ENCODE measurements around the gene RIPOR2. TPM values are rescaled to one million over a fixed set of nuclear protein-coding genes. Genes with fewer than 3 reads are reported as not detected.
A peak's percentile ranks its signal among the peaks of the same experiment; 100 is the strongest.

Gene RIPOR2
- total and polyA plus RNA-seq, 2 donors from 2014 or later: 1.7 to 24.2 TPM

DNA sequence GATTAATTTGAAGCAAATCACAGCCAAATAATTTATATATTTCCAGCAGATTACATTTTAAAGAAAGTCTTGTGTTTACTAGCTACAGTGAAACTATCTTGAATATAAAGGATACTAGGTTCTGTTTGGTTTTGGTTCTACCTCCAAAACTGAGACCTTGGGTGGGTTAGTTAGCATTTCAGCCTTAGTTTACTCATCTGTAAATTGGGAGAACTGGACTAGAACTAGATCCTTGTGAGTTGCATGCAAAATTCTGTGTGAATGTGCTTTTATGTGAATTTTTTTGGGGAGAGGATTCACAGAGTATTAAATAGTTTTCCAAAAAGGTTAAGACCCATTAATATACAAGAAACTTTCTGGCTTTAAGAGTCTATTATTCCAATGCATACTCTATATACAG is 156.9 kb downstream of the RIPOR2 start:
- TF ChIP-seq, protein P1, sequence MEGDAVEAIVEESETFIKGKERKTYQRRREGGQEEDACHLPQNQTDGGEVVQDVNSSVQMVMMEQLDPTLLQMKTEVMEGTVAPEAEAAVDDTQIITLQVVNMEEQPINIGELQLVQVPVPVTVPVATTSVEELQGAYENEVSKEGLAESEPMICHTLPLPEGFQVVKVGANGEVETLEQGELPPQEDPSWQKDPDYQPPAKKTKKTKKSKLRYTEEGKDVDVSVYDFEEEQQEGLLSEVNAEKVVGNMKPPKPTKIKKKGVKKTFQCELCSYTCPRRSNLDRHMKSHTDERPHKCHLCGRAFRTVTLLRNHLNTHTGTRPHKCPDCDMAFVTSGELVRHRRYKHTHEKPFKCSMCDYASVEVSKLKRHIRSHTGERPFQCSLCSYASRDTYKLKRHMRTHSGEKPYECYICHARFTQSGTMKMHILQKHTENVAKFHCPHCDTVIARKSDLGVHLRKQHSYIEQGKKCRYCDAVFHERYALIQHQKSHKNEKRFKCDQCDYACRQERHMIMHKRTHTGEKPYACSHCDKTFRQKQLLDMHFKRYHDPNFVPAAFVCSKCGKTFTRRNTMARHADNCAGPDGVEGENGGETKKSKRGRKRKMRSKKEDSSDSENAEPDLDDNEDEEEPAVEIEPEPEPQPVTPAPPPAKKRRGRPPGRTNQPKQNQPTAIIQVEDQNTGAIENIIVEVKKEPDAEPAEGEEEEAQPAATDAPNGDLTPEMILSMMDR (IDR thresholded peaks at IDR 0.05; ENCODE audit: borderline replicate concordance, extremely low read depth, insufficient read depth): no peak
- Histone ChIP-seq H3K36me3 (ENCODE audit: control insufficient read depth in 2 of 3, insufficient read depth in 3 of 3, low read length in 3 of 3) (peaks cover 0 to 5% (median 3%) of the 10 kb centered on the region in 3 donors), H3K27ac (ENCODE audit: low read depth in 2 of 2, low read length in 2 of 2) (no peak overlapping the region), H3K27me3 (ENCODE audit: control insufficient read depth, insufficient read depth, low read length) (no peaks in the 10 kb centered on the region), H3K9ac (ENCODE audit: low read length in 3 of 3) (no peak overlapping the region), H3K4me3 (ENCODE audit: low read length in 3 of 3) (no peak overlapping the region), H3K9me3 (ENCODE audit: control insufficient read depth in 2 of 3, insufficient read depth in 1 of 3, low read length in 3 of 3) (no peaks in the 10 kb centered on the region), H3K4me1 (ENCODE audit: control insufficient read depth in 2 of 3, insufficient read depth in 2 of 3, low read depth in 1 of 3, low read length in 3 of 3) (peaks cover 0 to 3% (median 0%) of the 10 kb centered on the region in 3 donors)
- intact Hi-C loops (cut with DNase I): no loop called here
- DNase-seq (no peak), FAIRE-seq (no peak)

DNA sequence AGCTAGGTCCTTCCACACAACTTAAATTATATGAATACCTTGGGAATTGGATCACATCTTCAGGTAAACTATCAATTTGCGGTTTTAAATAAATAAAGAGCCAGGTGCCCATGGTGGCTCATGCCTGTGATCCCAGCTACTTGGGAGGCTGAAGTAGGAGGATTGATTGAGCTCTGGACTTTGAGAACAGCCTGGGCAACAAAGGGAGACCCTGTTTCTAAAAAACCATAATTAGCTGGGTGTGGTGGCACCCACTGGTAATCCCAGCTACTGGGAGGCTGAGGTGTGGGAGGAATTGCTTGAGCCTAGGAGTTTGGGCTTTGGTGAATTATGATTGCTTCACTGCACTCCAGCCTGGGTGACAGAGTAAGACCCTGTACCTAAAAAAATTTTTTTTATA is 157.6 kb downstream of the RIPOR2 start:
- Histone ChIP-seq H3K4me3 (ENCODE audit: low read length in 3 of 3) (peak overlapping the region in 1 of 3 donors; percentile 16), H3K27me3 (ENCODE audit: control insufficient read depth, insufficient read depth, low read length) (no peaks in the 10 kb centered on the region), H3K9me3 (ENCODE audit: control insufficient read depth in 2 of 3, insufficient read depth in 1 of 3, low read length in 3 of 3) (no peaks in the 10 kb centered on the region), H3K9ac (ENCODE audit: low read length in 3 of 3) (no peak overlapping the region), H3K27ac (ENCODE audit: low read depth in 2 of 2, low read length in 2 of 2) (no peak overlapping the region), H3K36me3 (ENCODE audit: control insufficient read depth in 2 of 3, insufficient read depth in 3 of 3, low read length in 3 of 3) (peaks cover 0 to 5% (median 3%) of the 10 kb centered on the region in 3 donors), H3K4me1 (ENCODE audit: control insufficient read depth in 2 of 3, insufficient read depth in 2 of 3, low read depth in 1 of 3, low read length in 3 of 3) (peaks cover 0 to 3% (median 0%) of the 10 kb centered on the region in 3 donors)
- no peak for DNase-seq
- TF ChIP-seq, protein P1 (IDR thresholded peaks at IDR 0.05; ENCODE audit: borderline replicate concordance, extremely low read depth, insufficient read depth): no peak
- intact Hi-C loops (cut with DNase I): no loop called here
- no peak for FAIRE-seq

DNA sequence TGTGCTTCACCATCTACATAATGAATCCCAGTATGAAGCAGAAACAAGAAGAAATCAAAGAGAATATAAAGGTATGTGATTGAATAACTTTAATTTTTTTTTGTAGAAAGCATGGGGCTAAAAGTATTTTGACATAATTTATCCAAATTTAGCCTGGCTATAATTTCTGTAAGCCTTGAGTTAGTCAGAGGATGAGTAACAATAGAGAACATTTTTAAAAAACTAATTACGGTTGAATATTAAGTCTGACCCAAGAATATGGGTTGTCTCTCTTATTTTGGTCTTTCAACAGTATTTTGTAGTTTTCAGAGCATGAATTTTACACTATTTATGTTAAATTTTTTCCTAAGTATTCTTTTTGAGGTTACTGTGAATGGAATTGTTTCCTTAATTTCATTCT is 158.5 kb downstream of the RIPOR2 start:
- Histone ChIP-seq H3K4me3 (ENCODE audit: low read length in 3 of 3) (no peak overlapping the region), H3K27ac (ENCODE audit: low read depth in 2 of 2, low read length in 2 of 2) (no peak overlapping the region)

More for the DNA sequence above, 158.5 kb downstream of the RIPOR2 start:
- H3K36me3 ChIP-seq (ENCODE audit: control insufficient read depth in 2 of 3, insufficient read depth in 3 of 3, low read length in 3 of 3): peaks cover 0 to 3% (median 3%) of the 10 kb centered on the region in 3 donors
- peaks cover 0 to 3% (median 0%) of the 10 kb centered on the region in 3 donors for H3K4me1 ChIP-seq (ENCODE audit: control insufficient read depth in 2 of 3, insufficient read depth in 2 of 3, low read depth in 1 of 3, low read length in 3 of 3)
- intact Hi-C loops (cut with DNase I): no loop called here
- no peak for DNase-seq
- no peaks in the 10 kb centered on the region for H3K27me3 ChIP-seq (ENCODE audit: control insufficient read depth, insufficient read depth, low read length)
- no peaks in the 10 kb centered on the region for H3K9me3 ChIP-seq (ENCODE audit: control insufficient read depth in 2 of 3, insufficient read depth in 1 of 3, low read length in 3 of 3)
- no peak overlapping the region for H3K9ac ChIP-seq (ENCODE audit: low read length in 3 of 3)
- TF ChIP-seq, protein P1 (IDR thresholded peaks at IDR 0.05; ENCODE audit: borderline replicate concordance, extremely low read depth, insufficient read depth): no peak
- no peak for FAIRE-seq
